Skin of body (tissue), 1 donor: Measurements from ENCODE around the gene SMARCD3. TPM values are rescaled to one million over a fixed set of nuclear protein-coding genes. Genes with fewer than 3 reads are reported as not detected.

Experiments
- total RNA-seq: library from RNA; depleted of rRNA; stranded (reverse); fragments of >200 nt; gene quantifications from one replicate; pipeline ENCODE4 v1.2.3, GENCODE V29; 2014

Gene SMARCD3
- total RNA-seq, 1 donor from 2014 or later = 34.5 TPM

Other genes starting within 250 kb of the SMARCD3 start
- 15.4 TPM for gene ATG9B, start 224.2 kb downstream of the SMARCD3 start, total RNA-seq
- 13.2 TPM for gene ABCB8, start 220.2 kb downstream of the SMARCD3 start, total RNA-seq
- 0.39 TPM for gene ASIC3, start 200.2 kb downstream of the SMARCD3 start, total RNA-seq
- gene CDK5, start 190.8 kb downstream of the SMARCD3 start, total RNA-seq = 6.4 TPM
- 28.2 TPM for gene SLC4A2, start 189.1 kb downstream of the SMARCD3 start, total RNA-seq
- gene FASTK, start 167.9 kb downstream of the SMARCD3 start, total RNA-seq = 35.9 TPM
- gene TMUB1, start 165.2 kb downstream of the SMARCD3 start, total RNA-seq = 7.6 TPM
- 27.6 TPM for gene AGAP3, start 162.2 kb downstream of the SMARCD3 start, total RNA-seq
- gene GBX1, start 81.0 kb downstream of the SMARCD3 start, total RNA-seq = 0.30 TPM
- 0.69 TPM for gene ASB10, start 61.4 kb downstream of the SMARCD3 start, total RNA-seq
- gene H2BK1, start 38.2 kb downstream of the SMARCD3 start, total RNA-seq = not detected
- gene ABCF2, start 21.5 kb downstream of the SMARCD3 start, total RNA-seq = 16.7 TPM
- 18.5 TPM for gene CHPF2, start 16.2 kb downstream of the SMARCD3 start, total RNA-seq
- gene NUB1, start 93.1 kb upstream of the SMARCD3 start, total RNA-seq = 28.5 TPM
- 14.0 TPM for gene WDR86, start 161.3 kb upstream of the SMARCD3 start, total RNA-seq
- gene CRYGN, start 191.4 kb upstream of the SMARCD3 start, total RNA-seq = not detected